Posterior cingulate gyrus (tissue), 11 donors: ENCODE results near the gene PHLPP2.
"Not testable (repeated sequence)": the region's sequence is repeated elsewhere in the genome, so short reads cannot be mapped to it uniquely, and the experiment has no call there.

Source experiments
- DNase-seq, 10 donors: peaks; one replicate each; pipeline versions ENCODE4 v3.0.0 to v3.0.0-alpha.2; 2020 to 2021; ENCODE audit warnings: mixed read lengths in 3 of 10
- intact Hi-C: fragments of 100-400 bp; cut with DNase I; formaldehyde crosslinking; loops from one replicate; pipeline ENCODE4 v1.15.1; 2023

The PHLPP2 gene

GRCh38 chr16:71723537-71724319 is 773 bp downstream of the PHLPP2 start:
- peak; percentile 69 to 97 (median 78) for DNase-seq
- intact Hi-C loops: no loop called here

- DNase-seq: peak; percentile 32 to 94 (median 54)
- intact Hi-C loops: no loop called here
Measured at GRCh38 chr16:71722801-71723536, 1.5 kb downstream of the PHLPP2 start.

GRCh38 chr16:71721066-71721740 is 3.3 kb downstream of the PHLPP2 start:
- intact Hi-C loops: no loop called here
- peak in 1 of 10 donors; percentile 26 for DNase-seq

GRCh38 chr16:71712501-71712900 is 12.0 kb downstream of the PHLPP2 start:
- intact Hi-C loops: no loop called here

GRCh38 chr16:71711789-71712188 is 12.7 kb downstream of the PHLPP2 start:
- DNase-seq: no peak
- intact Hi-C loops: no loop called here

More at GRCh38 chr16:71712501-71712900, 12.0 kb downstream of the PHLPP2 start:
- DNase-seq: no peak

GRCh38 chr16:71709229-71709781 is 15.2 kb downstream of the PHLPP2 start:
- intact Hi-C loops: no loop called here
- no peak for DNase-seq

- DNase-seq: no peak
- intact Hi-C loops: no loop called here
Measured at GRCh38 chr16:71708696-71709095, 15.8 kb downstream of the PHLPP2 start.

GRCh38 chr16:71707199-71707598 is 17.3 kb downstream of the PHLPP2 start:
- DNase-seq: no peak
- intact Hi-C loops: no loop called here

- intact Hi-C loops: no loop called here
- no peak for DNase-seq
Measured at GRCh38 chr16:71706046-71706445, 18.5 kb downstream of the PHLPP2 start.

GRCh38 chr16:71703333-71703732 is 21.2 kb downstream of the PHLPP2 start:
- intact Hi-C loops: no loop called here
- no peak for DNase-seq

- DNase-seq: no peak
- intact Hi-C loops: no loop called here
Measured at GRCh38 chr16:71700831-71701230, 23.7 kb downstream of the PHLPP2 start.

- intact Hi-C loops: no loop called here
- DNase-seq: no peak
Measured at GRCh38 chr16:71698491-71698890, 26.0 kb downstream of the PHLPP2 start.

- DNase-seq: no peak
- intact Hi-C loops: no loop called here
Measured at GRCh38 chr16:71693164-71693563, 31.3 kb downstream of the PHLPP2 start.

- intact Hi-C loops: no loop called here
- no peak for DNase-seq
Measured at GRCh38 chr16:71689901-71690300, 34.6 kb downstream of the PHLPP2 start.

GRCh38 chr16:71687861-71688260 is 36.6 kb downstream of the PHLPP2 start:
- intact Hi-C loops: no loop called here
- DNase-seq: no peak

GRCh38 chr16:71684280-71684679 is 40.2 kb downstream of the PHLPP2 start:
- intact Hi-C loops: not testable (repeated sequence)
- peak in 1 of 10 donors; percentile 50 for DNase-seq

- DNase-seq: no peak
- intact Hi-C loops: no loop called here
Measured at GRCh38 chr16:71681360-71681759, 43.1 kb downstream of the PHLPP2 start.

GRCh38 chr16:71676236-71676635 is 48.3 kb downstream of the PHLPP2 start:
- intact Hi-C loops: no loop called here
- peak in 6 of 10 donors; percentile 34 to 78 (median 54) for DNase-seq

GRCh38 chr16:71675380-71675779 is 49.1 kb downstream of the PHLPP2 start:
- DNase-seq: no peak
- intact Hi-C loops: no loop called here

GRCh38 chr16:71674229-71674628 is 50.3 kb downstream of the PHLPP2 start:
- intact Hi-C loops: no loop called here
- no peak for DNase-seq

GRCh38 chr16:71673582-71673973 is 50.9 kb downstream of the PHLPP2 start:
- DNase-seq: no peak
- intact Hi-C loops: no loop called here
